GM18867 (cell line): ENCODE results near the gene DDX10.
A peak's percentile ranks its signal among the peaks of the same experiment; 100 is the strongest.
"Not testable (repeated sequence)": the region's sequence is repeated elsewhere in the genome, so short reads cannot be mapped to it uniquely, and the experiment has no call there.

Experiments used
- ATAC-seq: cut with Tn5 transposase; IDR thresholded peaks from one replicate; pipeline ENCODE4 v1.9.1; 2021; ENCODE audit warnings: mild to moderate bottlenecking, moderate library complexity; ENCODE audit not compliant: unreplicated experiment

DDX10 gene

DNA sequence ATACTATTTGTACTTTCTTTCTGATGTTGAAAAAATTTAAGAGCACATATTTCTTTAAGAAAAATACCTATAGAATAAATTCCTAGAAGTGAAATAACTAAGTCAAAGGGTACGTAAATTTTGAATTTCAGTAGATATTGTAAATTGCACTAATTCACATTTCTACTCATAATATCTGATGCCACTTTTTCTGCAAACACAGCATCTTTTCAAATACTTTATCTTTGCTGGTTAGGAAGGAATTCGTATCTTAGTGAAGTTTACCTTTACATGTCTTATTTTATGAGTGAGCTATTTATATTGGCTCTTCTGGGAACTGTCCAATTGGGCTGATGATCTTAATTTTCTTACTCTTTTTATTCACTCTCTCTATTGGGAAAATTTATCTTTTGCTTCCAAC is 148.2 kb downstream of the DDX10 start:
- ATAC-seq: no peak

DNA sequence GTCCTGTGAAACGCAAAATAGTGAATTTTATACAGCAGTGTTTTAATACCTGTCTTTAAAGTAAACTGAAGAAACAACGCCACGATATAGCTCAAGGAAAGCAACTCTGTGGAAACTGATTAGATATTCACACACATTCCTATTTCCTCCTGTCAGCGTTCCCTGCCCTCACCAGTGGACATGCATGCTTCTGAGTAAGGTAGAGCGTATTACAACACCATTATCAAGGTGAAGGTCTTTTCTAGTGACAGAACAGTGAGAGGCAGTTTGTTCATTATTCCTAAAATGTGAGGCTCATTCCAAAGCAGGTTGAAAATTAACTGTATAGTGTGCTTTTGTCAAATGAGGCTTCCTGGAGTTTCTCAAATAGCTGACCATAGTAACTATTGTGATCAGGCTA is 153.1 kb downstream of the DDX10 start:
- no peak for ATAC-seq

DNA sequence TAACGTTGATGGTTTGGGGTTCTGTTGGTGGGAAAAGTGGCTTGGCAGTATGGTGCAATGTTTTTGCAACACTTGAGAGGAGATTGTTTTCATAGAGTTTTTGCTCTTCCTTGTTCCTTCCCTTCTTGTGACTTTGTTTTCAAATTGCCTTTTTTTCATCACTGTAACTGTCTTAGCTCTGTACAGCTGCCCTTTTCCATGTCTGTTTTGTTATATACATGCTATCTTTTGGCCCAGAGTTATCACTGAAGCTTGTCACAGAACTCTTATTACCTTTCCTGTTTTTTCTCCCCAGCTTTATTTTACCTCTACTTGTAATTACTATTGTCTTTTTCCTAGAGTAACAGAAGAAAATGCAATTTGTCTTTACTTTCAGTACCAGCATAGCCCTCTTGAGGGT is 154.1 kb downstream of the DDX10 start:
- no peak for ATAC-seq

DNA sequence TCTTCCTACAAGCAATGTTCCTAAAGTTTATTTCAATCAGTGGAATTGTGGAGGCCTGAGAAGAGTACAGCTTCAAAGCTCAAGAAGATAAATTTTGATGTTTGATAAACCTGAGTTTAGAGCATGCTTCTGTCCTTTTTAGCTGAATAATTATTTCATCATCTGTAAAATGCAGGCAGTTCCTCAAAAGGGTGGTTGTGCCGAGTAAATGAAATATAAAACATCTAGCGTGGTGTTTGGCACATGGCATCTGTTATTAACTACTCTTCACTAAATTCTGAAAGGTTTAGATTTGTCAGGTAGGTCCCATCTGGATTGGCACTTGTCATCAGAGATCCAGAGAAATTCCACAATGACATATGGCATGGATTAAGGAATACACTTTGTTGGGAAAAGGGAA is 155.1 kb downstream of the DDX10 start:
- ATAC-seq: no peak

DNA sequence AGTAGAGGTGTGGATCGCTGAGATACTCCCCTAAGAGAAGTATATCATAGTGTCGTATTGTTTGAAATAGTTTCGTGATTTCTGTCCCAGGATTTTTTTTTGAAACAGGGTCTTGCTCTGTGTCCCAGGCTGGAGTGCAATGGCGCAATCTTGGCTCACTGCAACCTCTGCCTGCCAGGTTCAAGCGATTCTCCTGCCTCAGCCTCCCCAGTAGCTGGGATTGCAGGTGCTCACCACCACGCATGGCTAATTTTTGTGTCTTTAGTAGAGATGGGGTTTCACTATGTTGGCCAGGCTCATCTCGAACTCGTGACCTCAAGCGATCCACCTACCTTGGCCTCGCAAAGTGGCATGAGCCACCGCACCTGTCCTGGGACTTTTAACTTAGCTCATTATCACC is 159.1 kb downstream of the DDX10 start:
- not testable (repeated sequence) for ATAC-seq

DNA sequence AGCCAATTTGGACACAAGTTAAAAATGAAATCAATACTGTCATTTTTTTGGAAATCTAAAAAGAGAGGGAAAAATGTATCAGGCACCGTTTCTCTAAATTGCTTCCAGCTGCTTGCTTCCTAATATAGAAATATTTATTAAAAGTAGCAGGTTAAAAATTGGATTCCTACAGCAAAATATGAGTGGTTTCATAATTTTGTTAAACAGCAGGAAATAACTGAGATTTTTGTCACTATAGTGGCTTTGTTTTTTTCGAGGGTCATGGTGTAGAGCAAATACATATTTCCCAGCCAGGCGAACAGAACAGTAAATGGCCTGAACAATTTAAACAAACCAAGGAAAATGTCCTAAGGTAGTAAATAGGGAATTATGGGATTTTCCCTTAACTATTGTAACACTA is 159.7 kb downstream of the DDX10 start:
- no peak for ATAC-seq

DNA sequence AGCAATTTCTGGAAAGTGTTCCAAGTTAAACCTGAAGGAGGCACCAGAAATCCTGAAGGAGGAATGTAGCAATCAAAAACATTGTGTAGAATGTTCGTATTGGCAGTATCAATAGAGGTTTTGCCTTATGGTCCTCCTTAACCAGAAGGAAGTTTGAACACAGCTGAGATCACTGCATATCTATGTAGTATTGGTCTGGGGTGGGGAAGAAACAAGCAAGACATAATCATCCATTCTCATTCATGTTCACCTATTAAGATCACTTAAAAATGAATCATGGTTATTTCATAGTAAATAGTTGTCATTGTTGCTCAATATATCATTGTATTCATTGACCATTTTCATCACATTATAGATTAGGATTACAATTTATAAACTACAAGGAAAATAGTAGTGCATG is 160.5 kb downstream of the DDX10 start:
- ATAC-seq: no peak

DNA sequence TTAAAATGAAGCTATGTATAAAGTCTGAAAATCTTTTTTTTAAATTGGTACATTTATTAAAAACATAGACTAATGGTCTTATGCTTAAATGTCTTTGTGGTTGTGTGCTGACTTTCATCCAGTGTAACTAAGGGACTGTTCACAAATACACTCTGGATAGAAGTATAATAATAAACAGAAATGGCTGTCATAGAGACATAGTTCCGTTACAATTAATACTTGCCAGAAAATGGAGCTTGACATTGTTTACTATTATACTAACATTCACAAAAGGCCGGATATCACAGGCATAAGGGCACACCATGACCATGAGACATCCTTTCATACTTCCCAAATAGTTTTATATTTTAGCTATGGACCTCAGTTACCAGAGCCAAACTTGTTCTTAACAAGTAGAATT is 161.3 kb downstream of the DDX10 start:
- ATAC-seq: no peak

DNA sequence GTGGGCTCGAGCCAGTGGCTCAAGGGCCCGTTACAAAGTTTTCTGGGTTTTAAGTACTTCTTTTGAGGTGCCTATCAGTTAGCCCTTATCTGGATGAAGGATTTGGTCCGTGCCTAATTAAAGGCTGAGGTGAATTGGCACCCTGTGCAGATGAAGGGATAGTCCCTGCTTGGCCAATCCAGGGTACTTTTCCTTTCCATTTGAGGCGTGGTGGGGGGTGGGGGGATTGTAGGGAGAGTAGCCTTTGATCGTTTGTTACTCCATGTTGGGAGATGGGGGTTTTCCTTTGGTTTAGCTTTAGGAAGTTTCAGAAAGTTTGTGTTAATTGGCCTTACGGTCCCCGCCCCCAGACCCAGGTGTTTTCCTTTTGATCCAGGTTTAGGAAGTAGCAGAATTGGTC is 170.8 kb downstream of the DDX10 start:
- no peak for ATAC-seq

DNA sequence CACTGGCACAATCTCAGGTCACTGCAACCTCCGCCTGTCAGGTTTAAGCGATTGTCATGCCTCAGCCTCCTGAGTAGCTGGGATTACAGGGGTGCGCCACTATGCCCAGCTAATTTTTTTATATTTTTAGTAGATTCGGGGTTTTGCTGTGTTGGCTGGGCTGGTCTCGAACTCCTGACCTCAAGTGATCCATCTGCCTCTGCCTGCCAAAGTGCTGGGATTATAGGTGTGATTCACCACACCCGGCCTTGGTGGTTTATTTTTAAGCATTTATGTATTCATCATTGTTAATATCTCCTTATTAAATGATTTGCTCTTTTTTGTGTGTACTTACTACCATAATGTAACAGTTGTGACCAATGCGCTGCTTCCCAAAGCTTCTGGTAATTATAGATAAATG is 171.7 kb downstream of the DDX10 start:
- ATAC-seq: no peak

DNA sequence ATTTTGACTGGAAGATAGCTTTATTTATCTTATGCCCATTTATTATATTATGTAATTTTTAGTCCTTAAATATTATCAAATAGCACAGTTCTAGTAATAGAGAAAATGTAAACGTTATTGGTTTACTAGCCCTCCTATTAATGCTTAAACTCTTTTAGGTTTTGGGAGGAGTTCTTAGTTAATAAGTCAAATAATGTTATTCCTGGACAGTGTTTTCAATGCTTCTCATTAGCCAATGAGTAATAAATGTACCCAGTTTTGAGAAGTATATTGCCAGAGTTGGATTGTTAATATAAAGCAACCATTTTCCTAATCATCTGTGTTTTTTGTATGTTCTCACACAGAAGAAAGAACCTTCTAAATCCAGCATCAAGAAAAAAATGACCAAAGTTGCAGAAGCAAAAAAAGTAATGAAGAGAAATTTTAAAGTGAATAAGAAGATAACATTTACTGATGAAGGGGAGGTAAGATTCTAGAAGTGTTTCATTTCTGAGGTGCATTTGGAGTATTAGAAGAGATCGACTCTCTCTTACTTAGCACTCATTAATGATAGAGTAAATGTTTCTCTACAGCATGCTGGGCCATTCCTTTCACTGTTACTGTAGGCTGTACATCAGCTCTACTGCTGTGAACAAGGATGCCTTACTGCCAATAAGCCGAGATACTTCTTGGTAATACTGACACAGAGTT is 173.4 kb downstream of the DDX10 start:
- no peak for ATAC-seq

DNA sequence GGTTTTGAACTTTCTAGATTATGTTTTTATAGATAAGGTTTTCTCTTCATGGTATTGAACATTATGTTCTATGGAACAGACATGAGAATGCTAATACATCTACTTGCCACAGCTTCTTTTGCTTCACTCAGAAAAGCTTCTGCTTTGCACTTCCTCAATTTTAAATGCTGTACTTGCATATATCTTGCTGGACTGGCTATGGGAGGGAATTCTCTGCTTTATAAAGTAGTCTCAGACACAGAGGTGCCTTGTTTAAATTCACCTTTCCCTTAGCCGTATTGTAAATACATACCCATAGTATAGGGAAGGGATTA is 173.9 kb downstream of the DDX10 start:
- ATAC-seq: no peak

DNA sequence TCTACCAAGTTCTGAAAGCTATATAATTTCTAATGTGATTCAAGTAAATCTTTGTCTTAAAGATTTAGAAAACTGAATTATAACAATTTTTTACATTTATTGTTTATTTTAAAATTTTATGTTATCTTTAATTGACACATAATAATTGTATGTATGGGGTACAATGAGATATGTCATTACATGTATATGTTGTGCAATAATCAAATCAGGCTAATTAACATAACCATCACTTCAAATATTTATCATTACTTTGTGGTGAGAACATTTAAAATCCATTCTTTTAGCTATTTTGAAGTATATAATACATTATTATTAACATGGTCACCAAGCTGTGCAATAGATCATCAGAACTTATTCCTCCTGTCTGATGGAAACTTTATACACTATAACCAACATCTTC is 181.1 kb downstream of the DDX10 start:
- ATAC-seq: no peak

DNA sequence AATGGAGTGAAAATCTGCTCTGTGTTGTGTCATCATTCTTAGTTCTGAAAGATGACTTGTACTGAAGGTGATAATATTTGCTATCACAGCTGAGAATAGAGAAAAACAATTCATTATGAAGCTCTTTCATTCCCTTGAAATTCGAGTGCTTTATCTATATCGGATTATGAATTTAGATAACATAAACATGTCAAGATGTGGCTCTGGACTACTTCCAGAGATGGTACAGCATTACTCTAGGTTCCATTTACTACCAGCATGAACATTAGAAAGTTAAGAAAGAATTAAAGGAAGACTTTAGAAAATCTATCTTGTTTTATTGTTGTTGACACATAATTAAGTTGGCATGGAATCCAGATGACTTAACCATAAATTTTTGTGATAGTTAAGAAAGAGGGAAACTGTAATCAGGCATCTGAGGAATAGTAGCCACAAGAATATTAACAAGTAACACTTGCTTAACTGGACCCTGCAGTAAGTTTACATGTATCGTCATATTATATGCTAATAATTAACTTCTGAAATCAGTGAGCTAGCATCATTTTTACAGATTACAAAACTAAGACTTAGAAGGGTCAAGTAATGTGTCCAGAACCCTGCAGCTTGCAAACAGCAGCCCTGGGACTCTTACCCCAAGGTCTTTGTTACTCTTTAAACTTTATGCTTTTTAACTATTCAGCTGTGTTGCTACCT is 182.6 kb downstream of the DDX10 start:
- no peak for ATAC-seq

DNA sequence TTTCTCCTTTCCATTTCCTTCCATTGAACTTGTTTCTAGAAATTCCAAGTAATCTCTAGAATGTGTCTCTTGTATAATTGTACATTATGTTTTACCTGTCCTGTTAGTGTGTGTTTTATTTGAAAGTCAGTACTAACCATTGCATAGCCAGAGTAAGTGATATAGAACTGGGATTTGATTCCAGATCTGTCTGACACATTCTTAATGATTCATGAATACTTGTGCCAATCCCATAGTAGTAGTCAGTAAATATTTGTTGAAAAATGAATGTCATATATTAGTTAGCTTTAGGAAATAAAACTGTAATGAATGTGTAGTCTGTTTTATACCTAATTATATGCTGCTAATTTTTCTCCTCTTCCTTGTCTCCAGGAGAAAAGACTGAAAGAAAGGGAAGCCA is 186.9 kb downstream of the DDX10 start:
- no peak for ATAC-seq

DNA sequence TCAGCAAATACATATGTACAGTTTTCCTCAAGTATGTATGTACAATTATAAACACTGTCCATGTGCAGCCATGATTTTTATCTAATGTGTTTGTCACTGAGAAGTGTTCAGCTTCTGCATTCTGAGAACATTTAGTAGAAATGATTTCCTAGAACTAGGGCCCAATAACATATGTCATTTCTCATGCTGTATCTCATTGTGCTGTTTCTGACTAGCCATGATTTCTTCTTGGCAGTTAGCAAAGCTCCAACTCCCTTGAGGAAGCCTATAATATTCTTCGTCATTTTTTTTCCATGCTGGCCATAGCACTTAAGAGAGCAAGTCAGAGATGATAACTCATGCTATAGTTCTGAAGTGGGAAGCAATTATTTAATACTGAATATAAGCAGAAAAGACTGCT is 187.8 kb downstream of the DDX10 start:
- ATAC-seq: no peak

DNA sequence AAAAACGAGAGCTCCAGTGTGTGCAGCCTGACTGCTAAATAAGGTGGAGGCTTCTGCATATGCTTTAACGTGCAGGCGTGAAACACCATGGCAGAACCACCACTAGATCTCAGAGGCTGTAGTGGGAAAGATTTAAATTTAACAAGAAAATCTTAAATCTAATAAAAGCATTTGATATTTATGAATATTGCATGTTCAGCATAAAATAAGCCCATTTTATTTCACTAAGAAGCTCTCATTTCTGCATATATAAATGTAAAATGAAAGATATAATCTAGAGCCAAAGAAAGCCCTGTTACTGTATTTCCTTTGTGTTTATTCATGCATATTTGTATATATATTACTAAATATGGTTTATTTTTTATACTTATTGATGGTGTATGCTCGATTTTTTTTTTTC is 188.3 kb downstream of the DDX10 start:
- no peak for ATAC-seq

DNA sequence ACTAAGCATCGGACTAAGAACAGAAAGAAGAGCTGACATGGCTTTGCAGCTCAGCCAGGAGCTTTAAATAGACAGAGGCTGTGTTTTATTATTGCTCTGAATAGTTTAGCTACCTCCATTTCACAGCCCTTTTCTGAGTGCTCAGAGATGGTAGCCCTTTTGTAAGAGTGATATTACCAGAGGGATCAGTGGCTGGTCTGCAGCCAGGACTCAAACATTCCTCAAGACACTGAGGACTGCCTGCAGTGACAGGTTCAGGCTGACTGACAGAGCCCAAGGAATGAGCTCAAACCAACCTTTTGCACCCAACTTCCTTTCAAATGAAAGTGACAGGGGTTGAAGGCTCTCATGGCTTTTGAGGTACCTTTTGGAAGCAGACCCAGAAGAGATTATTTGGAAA is 189.0 kb downstream of the DDX10 start:
- peak; percentile 57 for ATAC-seq

DNA sequence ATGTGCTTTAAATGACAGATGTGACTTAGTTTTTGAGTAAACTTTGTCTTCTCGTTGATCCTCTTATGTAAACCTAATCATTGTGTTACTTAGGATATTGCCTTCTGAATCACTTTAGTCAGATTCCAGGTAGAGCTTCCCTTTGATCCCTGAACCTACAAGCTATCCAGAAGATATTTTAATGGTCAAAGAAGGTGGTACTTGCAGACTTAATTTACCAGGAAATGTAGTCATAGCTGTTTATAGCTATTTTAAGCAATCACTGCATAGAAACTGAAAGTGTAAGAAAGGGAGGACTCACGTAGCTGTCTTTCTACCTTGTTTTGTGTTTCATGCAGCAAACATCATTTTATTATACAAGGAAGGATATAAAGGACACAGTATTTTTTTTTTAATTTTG is 189.5 kb downstream of the DDX10 start:
- peak; percentile 96 for ATAC-seq

DNA sequence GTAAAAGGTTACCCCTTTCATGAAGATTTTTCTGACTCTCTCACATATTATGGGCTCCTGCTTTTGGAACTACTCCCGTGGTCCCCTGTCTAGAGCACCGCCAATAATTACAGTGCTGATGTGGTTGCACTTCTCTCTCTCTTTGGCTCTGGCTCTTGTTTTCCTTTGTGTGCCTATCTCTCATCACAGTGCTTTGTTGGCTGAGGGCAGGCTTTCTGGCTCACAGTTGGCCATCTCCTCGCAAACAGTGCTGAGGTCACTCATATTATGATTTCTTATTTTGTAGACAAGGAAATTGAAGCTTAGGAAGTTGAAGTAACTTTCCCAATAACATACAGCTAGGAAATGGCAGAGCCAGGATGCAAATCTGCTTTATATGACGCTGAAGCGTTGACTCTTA is 192.5 kb downstream of the DDX10 start:
- no peak for ATAC-seq

DNA sequence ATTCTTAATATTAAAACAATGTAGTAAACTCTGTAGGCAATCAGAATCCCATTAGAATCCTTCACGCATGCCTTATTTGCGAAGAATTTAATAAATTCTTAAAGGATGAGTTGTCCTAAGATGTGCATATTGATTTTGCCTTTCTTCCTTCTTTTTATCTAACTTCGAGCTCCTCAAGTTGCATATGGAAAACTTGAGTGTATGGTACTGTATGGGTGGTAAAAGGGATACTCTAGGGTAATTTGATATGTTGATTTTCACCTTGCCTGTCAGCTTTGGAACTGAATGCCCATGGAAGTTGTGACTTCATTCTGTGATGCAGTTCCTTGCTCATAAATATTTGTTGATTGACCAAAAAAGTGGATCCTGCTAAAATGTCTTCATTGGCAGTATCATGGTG is 193.8 kb downstream of the DDX10 start:
- no peak for ATAC-seq

DNA sequence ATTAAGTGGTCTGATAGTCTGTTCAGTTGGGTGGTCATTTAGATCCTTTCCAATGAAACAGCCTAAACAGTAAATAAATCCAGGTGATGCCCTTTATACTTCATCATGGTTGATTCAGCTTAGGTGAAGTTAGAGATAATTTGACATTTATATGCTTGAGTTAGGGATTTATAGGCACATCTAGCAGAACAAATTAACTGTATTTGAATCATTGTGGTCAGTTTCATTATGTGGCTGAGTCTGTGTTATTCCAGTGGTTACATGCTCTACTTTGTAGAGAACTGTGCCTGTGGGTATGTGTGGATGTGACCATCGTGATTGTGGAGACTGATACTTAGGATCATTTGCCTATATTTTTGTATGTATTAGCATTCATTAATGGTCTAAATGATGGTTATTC is 194.6 kb downstream of the DDX10 start:
- no peak for ATAC-seq

DNA sequence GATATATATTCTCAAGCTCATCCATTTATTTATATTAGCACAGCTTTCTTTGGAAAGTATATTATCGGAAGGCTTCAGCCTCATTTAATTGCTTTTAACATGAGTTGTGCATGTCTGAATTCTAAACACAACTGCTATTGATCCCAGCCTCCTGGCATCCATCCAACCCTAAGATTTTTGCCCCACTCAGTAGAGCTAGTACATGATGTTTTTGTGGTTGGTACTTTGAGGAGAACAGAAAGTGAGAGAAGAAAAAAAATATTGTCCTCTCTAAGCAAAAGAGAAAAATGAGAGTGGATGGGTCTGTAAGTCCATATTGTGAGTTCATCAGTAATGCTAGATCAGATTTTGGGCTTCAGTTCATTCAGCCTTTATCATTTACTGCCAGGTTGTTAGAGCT is 198.7 kb downstream of the DDX10 start:
- peak; percentile 55 for ATAC-seq
